ENCODE results near the gene PTHLH.

Gene PTHLH

DNA sequence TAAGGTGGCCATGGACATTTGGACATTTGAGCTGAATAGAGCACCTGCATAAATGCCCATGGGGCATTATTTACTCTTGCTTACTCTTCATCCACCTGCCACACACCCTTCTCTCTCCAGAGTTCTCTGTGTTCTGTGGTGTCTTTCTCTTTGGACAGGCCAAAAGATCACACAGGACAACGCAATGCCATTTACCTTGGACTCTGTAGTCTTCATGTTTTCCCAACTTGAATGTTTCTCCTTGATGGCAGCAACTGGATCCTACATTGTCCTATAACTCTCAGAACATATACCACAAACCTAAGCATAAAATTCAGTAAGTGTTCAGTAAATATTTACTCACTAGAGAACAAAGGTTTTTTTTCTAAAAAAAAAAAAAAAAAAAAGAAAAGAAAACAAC is 41.7 kb upstream of the PTHLH start:
- intact Hi-C loops (cut with DNase I; ENCODE audit: low total_unique reads): no loop called here
- Histone ChIP-seq H3K27me3 (no peaks in the 10 kb centered on the region), H3K36me3 (no peaks in the 10 kb centered on the region), H3K27ac (no peak overlapping the region), H3K9me3 (no peaks in the 10 kb centered on the region), H3K4me3 (no peak overlapping the region), H3K4me1 (no peaks in the 10 kb centered on the region)
- DNase-seq: no peak
- TF ChIP-seq, protein P1, sequence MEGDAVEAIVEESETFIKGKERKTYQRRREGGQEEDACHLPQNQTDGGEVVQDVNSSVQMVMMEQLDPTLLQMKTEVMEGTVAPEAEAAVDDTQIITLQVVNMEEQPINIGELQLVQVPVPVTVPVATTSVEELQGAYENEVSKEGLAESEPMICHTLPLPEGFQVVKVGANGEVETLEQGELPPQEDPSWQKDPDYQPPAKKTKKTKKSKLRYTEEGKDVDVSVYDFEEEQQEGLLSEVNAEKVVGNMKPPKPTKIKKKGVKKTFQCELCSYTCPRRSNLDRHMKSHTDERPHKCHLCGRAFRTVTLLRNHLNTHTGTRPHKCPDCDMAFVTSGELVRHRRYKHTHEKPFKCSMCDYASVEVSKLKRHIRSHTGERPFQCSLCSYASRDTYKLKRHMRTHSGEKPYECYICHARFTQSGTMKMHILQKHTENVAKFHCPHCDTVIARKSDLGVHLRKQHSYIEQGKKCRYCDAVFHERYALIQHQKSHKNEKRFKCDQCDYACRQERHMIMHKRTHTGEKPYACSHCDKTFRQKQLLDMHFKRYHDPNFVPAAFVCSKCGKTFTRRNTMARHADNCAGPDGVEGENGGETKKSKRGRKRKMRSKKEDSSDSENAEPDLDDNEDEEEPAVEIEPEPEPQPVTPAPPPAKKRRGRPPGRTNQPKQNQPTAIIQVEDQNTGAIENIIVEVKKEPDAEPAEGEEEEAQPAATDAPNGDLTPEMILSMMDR (IDR thresholded peaks at IDR 0.05): no peak

GRCh38 chr12:28012333-28012918 is 39.9 kb upstream of the PTHLH start:
- intact Hi-C loops (cut with DNase I; ENCODE audit: low total_unique reads): no loop called here
- TF ChIP-seq, protein P1 (IDR thresholded peaks at IDR 0.05): no peak
- Histone ChIP-seq H3K4me1 (no peaks in the 10 kb centered on the region), H3K36me3 (no peaks in the 10 kb centered on the region), H3K4me3 (no peak overlapping the region), H3K27me3 (no peaks in the 10 kb centered on the region), H3K9me3 (no peaks in the 10 kb centered on the region), H3K27ac (no peak overlapping the region)
- DNase-seq: no peak

DNA sequence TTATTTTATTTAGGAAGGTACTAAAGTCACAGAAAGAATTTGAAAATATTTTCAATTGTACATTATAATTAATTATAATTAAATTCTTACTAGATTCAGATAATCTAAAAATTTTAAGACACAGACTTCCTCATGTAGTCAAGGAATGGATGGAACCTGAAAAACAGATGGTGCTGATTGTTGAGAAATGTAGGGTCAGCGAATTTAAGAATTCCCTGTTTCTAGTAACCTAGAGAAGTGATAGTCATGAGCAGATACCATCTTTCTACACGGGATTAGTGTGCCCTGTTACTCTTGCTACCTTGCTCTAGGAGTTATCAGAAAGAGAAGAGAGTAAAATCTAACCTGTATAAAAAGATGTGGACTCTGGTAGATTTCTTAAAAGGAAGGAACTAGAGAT is 37.5 kb upstream of the PTHLH start:
- no peaks in the 10 kb centered on the region for H3K4me1 ChIP-seq
- no peak for DNase-seq
- no peak overlapping the region for H3K27ac ChIP-seq
- intact Hi-C loops (cut with DNase I; ENCODE audit: low total_unique reads): no loop called here
- H3K36me3 ChIP-seq: no peaks in the 10 kb centered on the region
- TF ChIP-seq, protein P1 (IDR thresholded peaks at IDR 0.05): no peak
- H3K4me3 ChIP-seq: no peak overlapping the region
- no peaks in the 10 kb centered on the region for H3K9me3 ChIP-seq
- no peaks in the 10 kb centered on the region for H3K27me3 ChIP-seq

DNA sequence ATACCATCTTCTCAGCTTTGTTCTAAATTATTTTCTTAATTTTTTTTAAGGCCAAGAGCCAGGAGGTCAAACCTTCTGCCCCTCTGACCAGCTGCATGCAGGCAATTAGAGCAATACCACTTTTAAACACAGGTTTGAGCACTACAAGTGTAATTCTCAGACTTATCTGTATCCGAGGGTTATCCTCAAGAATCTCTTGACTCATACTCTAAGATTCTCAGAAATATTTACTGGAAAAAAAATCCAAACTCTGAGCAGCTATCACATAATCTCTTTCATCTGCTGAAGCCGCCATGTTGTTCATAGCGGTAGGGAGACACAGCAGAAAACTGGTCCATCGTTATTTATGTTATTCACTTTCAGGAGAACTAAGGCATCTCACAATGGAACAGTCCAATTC is 27.4 kb upstream of the PTHLH start:
- no peak for DNase-seq
- Histone ChIP-seq H3K4me3 (no peak overlapping the region), H3K9me3 (no peaks in the 10 kb centered on the region), H3K27me3 (no peaks in the 10 kb centered on the region), H3K27ac (no peak overlapping the region), H3K4me1 (no peaks in the 10 kb centered on the region), H3K36me3 (no peaks in the 10 kb centered on the region)
- intact Hi-C loops (cut with DNase I; ENCODE audit: low total_unique reads): no loop called here
- TF ChIP-seq, protein P1 (IDR thresholded peaks at IDR 0.05): no peak

GRCh38 chr12:27999521-27999920 is 27.0 kb upstream of the PTHLH start:
- Histone ChIP-seq H3K9me3 (no peaks in the 10 kb centered on the region), H3K36me3 (no peaks in the 10 kb centered on the region), H3K4me3 (no peak overlapping the region), H3K27me3 (no peaks in the 10 kb centered on the region), H3K4me1 (no peaks in the 10 kb centered on the region), H3K27ac (no peak overlapping the region)
- intact Hi-C loops (cut with DNase I; ENCODE audit: low total_unique reads): no loop called here
- TF ChIP-seq, protein P1 (IDR thresholded peaks at IDR 0.05): no peak
- no peak for DNase-seq

DNA sequence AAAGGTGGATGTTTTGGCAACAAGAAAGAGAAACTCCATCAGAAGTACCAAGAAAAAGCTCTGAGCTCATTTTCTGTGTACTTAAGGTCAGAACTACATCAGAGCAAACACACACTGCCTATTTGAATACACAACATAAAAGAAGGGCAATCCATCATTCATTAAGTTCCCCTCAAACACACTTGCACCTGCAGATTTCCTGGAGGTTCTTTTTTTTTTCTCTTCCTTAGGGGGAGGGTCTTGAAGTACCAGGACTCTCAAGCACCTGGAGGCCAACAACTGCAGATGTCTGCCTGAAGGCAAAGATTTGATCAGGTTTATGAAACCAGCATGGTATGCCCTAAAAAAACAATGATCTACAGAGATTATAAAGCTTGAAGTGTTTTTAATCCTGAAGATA is 26.1 kb upstream of the PTHLH start:
- Histone ChIP-seq H3K27me3 (no peaks in the 10 kb centered on the region), H3K9me3 (no peaks in the 10 kb centered on the region), H3K4me3 (no peak overlapping the region), H3K4me1 (no peaks in the 10 kb centered on the region), H3K36me3 (no peaks in the 10 kb centered on the region), H3K27ac (no peak overlapping the region)
- TF ChIP-seq, protein P1 (IDR thresholded peaks at IDR 0.05): no peak
- intact Hi-C loops (cut with DNase I; ENCODE audit: low total_unique reads): no loop called here
- no peak for DNase-seq

Measured in tibial artery (tissue), 4 donors.